HepG2 (cell line): ENCODE data around the gene UHMK1. TPM values are rescaled to one million over a fixed set of nuclear protein-coding genes. Genes with fewer than 3 reads are reported as not detected.

ENCODE experiments used
- CREM ChIP-seq, 2 experiments: sonication (generic) in 1 of 2; formaldehyde crosslinking in 1 of 2; IDR thresholded peaks; 2 replicates each; pipeline versions ENCODE4 v1.4.0 to v1.6.1; 2016 to 2020; ENCODE audit warnings: antibody characterized with exemption in 1 of 2, mild to moderate bottlenecking in 1 of 2, missing genetic modification reagents in 1 of 2
- GABPA ChIP-seq, 2 experiments: IDR thresholded peaks; 2 replicates each; pipeline ENCODE4 v1.6.1; 2011 to 2016; ENCODE audit warnings: low read depth in 2 of 2, low read length in 1 of 2, missing biosample characterization in 1 of 2, missing genetic modification characterization in 1 of 2
- GFI1 ChIP-seq: sonication (generic); formaldehyde crosslinking; IDR thresholded peaks from 2 replicates; pipeline ENCODE4 v1.5.0; 2020; ENCODE audit warnings: missing genetic modification reagents, mild to moderate bottlenecking, borderline replicate concordance
- HNF4A ChIP-seq: sonication (generic); formaldehyde crosslinking; IDR thresholded peaks from 2 replicates; pipeline ENCODE4 v1.4.0; 2020; ENCODE audit warnings: missing genetic modification reagents
- MIXL1 ChIP-seq: IDR thresholded peaks from 2 replicates; pipeline ENCODE4 v1.6.1; 2016
- MTF1 ChIP-seq: sonication (generic); formaldehyde crosslinking; IDR thresholded peaks from 2 replicates; pipeline ENCODE4 v1.5.0; 2020; ENCODE audit warnings: missing genetic modification reagents
- PRMT3 ChIP-seq: sonication (generic); formaldehyde crosslinking; IDR thresholded peaks from 2 replicates; pipeline ENCODE4 v1.8.1; 2022; ENCODE audit warnings: low read depth, mild to moderate bottlenecking, moderate library complexity, missing genetic modification reagents, borderline replicate concordance
- SATB2 ChIP-seq: sonication (generic); formaldehyde crosslinking; IDR thresholded peaks from 2 replicates; pipeline ENCODE4 v1.5.0; 2020; ENCODE audit warnings: missing genetic modification reagents
- TOPORS ChIP-seq: sonication (generic); formaldehyde crosslinking; IDR thresholded peaks from 2 replicates; pipeline ENCODE4 v1.8.0; 2023; ENCODE audit warnings: mild to moderate bottlenecking, missing genetic modification reagents
- ZFP36L1 ChIP-seq: sonication (generic); formaldehyde crosslinking; IDR thresholded peaks from 2 replicates; pipeline ENCODE4 v1.8.0; 2022; ENCODE audit warnings: mild to moderate bottlenecking, missing genetic modification reagents, moderate library complexity
- ZNF136 ChIP-seq: sonication (generic); formaldehyde crosslinking; IDR thresholded peaks from 2 replicates; pipeline ENCODE4 v1.8.1; 2022; ENCODE audit warnings: low read depth, mild to moderate bottlenecking, moderate library complexity, missing genetic modification reagents
- polyA plus RNA-seq, 8 experiments: library from polyadenylated mRNA; depleted of rRNA in 3 of 8; stranded (reverse) in 7 of 8; unstranded in 1 of 8; fragments of >200 nt; fragmentation: Illumina TruSeq in 4 of 8; extraction: Trizol in 4 of 8; gene quantifications; 2 replicates each; pipeline versions ENCODE4 v1.2.1 to v1.2.3, GENCODE V29; 2011 to 2016; ENCODE audit warnings: low read depth in 4 of 8, missing spikeins in 1 of 8, mixed read lengths in 1 of 8; ENCODE audit not compliant: insufficient read depth in 1 of 8
- total RNA-seq, 5 experiments: library from RNA; depleted of rRNA; stranded (reverse); fragments of >200 nt; fragmentation: Illumina TruSeq; extraction: Trizol; gene quantifications; 2 replicates each; pipeline ENCODE4 v1.2.3, GENCODE V29; 2016; ENCODE audit warnings: low read depth in 1 of 5
- TF ChIP-seq, protein P1 (sequence below), 2 experiments: sonication (generic) in 1 of 2; formaldehyde crosslinking in 1 of 2; IDR thresholded peaks; 2 replicates each; pipeline versions ENCODE4 v1.6.1 to v1.9.0; 2014 to 2022; ENCODE audit warnings: antibody characterized with exemption in 1 of 2, borderline replicate concordance in 1 of 2, inconsistent platforms in 1 of 2, low read depth in 1 of 2, missing genetic modification reagents in 1 of 2
- TF ChIP-seq, protein P2 (sequence below): sonication (generic); formaldehyde crosslinking; IDR thresholded peaks from 2 replicates; pipeline ENCODE4 v1.5.0; 2020; ENCODE audit warnings: missing genetic modification reagents
- TF ChIP-seq, protein P3 (sequence below): sonication (generic); formaldehyde crosslinking; IDR thresholded peaks from 2 replicates; pipeline ENCODE4 v1.8.0; 2022; ENCODE audit warnings: mild to moderate bottlenecking, missing genetic modification reagents, moderate library complexity
- TF ChIP-seq, protein P4 (sequence below): IDR thresholded peaks from 2 replicates; pipeline ENCODE4 v1.6.1; 2016; ENCODE audit warnings: low read depth
- TF ChIP-seq, protein P5 (sequence below): sonication (generic); formaldehyde crosslinking; IDR thresholded peaks from 2 replicates; pipeline ENCODE4 v1.4.0; 2020; ENCODE audit warnings: missing genetic modification reagents, mild to moderate bottlenecking, borderline replicate concordance

UHMK1 gene
- total and polyA plus RNA-seq, 2 of the 13 experiments (the other 11 are each of a cell fraction or from before 2014, with no cell fraction given) = 12.9 to 20.0 TPM

- TF ChIP-seq, protein P1, sequence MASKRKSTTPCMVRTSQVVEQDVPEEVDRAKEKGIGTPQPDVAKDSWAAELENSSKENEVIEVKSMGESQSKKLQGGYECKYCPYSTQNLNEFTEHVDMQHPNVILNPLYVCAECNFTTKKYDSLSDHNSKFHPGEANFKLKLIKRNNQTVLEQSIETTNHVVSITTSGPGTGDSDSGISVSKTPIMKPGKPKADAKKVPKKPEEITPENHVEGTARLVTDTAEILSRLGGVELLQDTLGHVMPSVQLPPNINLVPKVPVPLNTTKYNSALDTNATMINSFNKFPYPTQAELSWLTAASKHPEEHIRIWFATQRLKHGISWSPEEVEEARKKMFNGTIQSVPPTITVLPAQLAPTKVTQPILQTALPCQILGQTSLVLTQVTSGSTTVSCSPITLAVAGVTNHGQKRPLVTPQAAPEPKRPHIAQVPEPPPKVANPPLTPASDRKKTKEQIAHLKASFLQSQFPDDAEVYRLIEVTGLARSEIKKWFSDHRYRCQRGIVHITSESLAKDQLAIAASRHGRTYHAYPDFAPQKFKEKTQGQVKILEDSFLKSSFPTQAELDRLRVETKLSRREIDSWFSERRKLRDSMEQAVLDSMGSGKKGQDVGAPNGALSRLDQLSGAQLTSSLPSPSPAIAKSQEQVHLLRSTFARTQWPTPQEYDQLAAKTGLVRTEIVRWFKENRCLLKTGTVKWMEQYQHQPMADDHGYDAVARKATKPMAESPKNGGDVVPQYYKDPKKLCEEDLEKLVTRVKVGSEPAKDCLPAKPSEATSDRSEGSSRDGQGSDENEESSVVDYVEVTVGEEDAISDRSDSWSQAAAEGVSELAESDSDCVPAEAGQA (IDR thresholded peaks at IDR 0.05; ENCODE audit: low read depth) = peak; percentile 74; the same call in 1 of the 2 replicates
- TF ChIP-seq, protein P1 (CRISPR knock-in tag; IDR thresholded peaks at IDR 0.05; ENCODE audit: borderline replicate concordance) = 0 out of 2 replicates have a peak, but pooled peaks have one; percentile 17
- TF ChIP-seq, protein P2, sequence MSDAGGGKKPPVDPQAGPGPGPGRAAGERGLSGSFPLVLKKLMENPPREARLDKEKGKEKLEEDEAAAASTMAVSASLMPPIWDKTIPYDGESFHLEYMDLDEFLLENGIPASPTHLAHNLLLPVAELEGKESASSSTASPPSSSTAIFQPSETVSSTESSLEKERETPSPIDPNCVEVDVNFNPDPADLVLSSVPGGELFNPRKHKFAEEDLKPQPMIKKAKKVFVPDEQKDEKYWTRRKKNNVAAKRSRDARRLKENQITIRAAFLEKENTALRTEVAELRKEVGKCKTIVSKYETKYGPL (CRISPR knock-in tag) = peak; percentile 98
- TF ChIP-seq, protein P3, sequence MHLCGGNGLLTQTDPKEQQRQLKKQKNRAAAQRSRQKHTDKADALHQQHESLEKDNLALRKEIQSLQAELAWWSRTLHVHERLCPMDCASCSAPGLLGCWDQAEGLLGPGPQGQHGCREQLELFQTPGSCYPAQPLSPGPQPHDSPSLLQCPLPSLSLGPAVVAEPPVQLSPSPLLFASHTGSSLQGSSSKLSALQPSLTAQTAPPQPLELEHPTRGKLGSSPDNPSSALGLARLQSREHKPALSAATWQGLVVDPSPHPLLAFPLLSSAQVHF (CRISPR knock-in tag) = no peak
- TF ChIP-seq PRMT3 (CRISPR knock-in tag) (no peak), GFI1 (CRISPR knock-in tag) (peak; percentile 76), MTF1 (no peak), ZNF136 (CRISPR knock-in tag) (no peak), HNF4A (CRISPR knock-in tag) (peak; percentile 80), TOPORS (no peak), GABPA (IDR thresholded peaks at IDR 0.05; ENCODE audit: low read depth, low read length) (no peak), GABPA (CRISPR knock-in tag; IDR thresholded peaks at IDR 0.05; ENCODE audit: low read depth) (no peak), ZFP36L1 (CRISPR knock-in tag) (no peak), CREM (IDR thresholded peaks at IDR 0.05) (peak; percentile 65; the same call in 1 of the 2 replicates), CREM (CRISPR knock-in tag; IDR thresholded peaks at IDR 0.05) (no peak), MIXL1 (CRISPR knock-in tag) (peak; percentile 91), SATB2 (CRISPR knock-in tag) (no peak)
- TF ChIP-seq, protein P4, sequence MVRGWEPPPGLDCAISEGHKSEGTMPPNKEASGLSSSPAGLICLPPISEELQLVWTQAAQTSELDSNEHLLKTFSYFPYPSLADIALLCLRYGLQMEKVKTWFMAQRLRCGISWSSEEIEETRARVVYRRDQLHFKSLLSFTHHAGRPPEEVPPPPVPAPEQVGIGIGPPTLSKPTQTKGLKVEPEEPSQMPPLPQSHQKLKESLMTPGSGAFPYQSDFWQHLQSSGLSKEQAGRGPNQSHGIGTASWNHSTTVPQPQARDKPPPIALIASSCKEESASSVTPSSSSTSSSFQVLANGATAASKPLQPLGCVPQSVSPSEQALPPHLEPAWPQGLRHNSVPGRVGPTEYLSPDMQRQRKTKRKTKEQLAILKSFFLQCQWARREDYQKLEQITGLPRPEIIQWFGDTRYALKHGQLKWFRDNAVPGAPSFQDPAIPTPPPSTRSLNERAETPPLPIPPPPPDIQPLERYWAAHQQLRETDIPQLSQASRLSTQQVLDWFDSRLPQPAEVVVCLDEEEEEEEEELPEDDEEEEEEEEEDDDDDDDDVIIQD (CRISPR knock-in tag) = peak; percentile 87
- TF ChIP-seq, protein P5, sequence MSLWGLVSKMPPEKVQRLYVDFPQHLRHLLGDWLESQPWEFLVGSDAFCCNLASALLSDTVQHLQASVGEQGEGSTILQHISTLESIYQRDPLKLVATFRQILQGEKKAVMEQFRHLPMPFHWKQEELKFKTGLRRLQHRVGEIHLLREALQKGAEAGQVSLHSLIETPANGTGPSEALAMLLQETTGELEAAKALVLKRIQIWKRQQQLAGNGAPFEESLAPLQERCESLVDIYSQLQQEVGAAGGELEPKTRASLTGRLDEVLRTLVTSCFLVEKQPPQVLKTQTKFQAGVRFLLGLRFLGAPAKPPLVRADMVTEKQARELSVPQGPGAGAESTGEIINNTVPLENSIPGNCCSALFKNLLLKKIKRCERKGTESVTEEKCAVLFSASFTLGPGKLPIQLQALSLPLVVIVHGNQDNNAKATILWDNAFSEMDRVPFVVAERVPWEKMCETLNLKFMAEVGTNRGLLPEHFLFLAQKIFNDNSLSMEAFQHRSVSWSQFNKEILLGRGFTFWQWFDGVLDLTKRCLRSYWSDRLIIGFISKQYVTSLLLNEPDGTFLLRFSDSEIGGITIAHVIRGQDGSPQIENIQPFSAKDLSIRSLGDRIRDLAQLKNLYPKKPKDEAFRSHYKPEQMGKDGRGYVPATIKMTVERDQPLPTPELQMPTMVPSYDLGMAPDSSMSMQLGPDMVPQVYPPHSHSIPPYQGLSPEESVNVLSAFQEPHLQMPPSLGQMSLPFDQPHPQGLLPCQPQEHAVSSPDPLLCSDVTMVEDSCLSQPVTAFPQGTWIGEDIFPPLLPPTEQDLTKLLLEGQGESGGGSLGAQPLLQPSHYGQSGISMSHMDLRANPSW (CRISPR knock-in tag) = no peak
Observed at GRCh38 chr1:162560303-162561036, 62.9 kb downstream of the UHMK1 start (continued).
